Stimulated activated CD4-positive, alpha-beta T cell treated with anti-CD3 and anti-CD28 coated beads, Interleukin-4, amount 100 ng/mL, for 4 hours (primary cell): ENCODE measurements around the gene RAPGEF6.
"Not testable (repeated sequence)": the region's sequence is repeated elsewhere in the genome, so short reads cannot be mapped to it uniquely, and the experiment has no call there.

ENCODE experiments used
- DNase-seq, 2 experiments: peaks; one replicate each; pipeline ENCODE4 v3.0.0-alpha.2; 2020

Gene RAPGEF6

GRCh38 chr5:131487371-131487770, 147.7 kb downstream of the RAPGEF6 start:
- DNase-seq = not testable (repeated sequence)

- no peak for DNase-seq
Observed at GRCh38 chr5:131482617-131483016, 152.4 kb downstream of the RAPGEF6 start.

DNA sequence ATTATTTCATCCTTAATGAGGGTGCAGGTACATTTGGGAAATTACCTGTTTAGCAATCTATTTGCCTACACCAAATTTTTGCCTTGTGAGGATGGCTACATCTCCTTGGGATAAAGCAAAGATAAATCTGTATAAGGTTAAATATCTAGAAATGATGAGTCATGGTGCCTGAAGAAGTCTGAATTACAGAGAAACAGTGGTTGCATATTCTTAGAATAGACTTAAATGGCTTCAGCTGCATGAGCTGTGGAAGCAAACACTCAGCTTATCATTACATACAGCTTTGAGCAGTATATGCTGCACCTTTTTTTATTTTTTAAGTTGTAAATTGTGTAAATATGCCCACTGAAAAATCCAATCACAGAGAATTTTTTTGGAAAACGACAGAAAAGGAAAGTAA, 153.5 kb downstream of the RAPGEF6 start:
- no peak for DNase-seq

- DNase-seq = no peak
Observed at GRCh38 chr5:131475541-131475941, 159.5 kb downstream of the RAPGEF6 start.

DNA sequence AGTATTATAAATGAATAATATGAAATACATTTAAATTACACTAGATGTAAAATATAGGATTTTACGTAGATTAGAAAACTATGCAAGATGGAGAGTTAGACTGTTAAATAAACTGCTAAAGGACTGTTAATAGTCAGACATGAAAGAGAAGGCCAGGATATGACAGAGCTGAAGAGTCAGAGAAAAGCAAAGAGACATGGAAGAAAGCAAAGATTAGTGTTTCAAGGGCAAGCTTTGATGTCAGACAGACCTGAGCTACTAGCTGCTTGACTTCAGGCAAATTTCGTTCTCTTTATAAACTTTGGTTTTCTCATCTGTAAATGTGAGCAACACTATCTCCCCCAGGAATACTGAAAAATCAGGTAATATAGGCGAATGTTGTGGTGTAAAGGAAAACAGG, 161.3 kb downstream of the RAPGEF6 start:
- no peak for DNase-seq

GRCh38 chr5:131466171-131466766, 168.8 kb downstream of the RAPGEF6 start:
- peak in 1 of 2 experiments; percentile 4 for DNase-seq

GRCh38 chr5:131463656-131464055, 171.4 kb downstream of the RAPGEF6 start:
- no peak for DNase-seq

GRCh38 chr5:131462454-131462853, 172.6 kb downstream of the RAPGEF6 start:
- no peak for DNase-seq

- no peak for DNase-seq
Observed at GRCh38 chr5:131461742-131462141, 173.3 kb downstream of the RAPGEF6 start.

DNA sequence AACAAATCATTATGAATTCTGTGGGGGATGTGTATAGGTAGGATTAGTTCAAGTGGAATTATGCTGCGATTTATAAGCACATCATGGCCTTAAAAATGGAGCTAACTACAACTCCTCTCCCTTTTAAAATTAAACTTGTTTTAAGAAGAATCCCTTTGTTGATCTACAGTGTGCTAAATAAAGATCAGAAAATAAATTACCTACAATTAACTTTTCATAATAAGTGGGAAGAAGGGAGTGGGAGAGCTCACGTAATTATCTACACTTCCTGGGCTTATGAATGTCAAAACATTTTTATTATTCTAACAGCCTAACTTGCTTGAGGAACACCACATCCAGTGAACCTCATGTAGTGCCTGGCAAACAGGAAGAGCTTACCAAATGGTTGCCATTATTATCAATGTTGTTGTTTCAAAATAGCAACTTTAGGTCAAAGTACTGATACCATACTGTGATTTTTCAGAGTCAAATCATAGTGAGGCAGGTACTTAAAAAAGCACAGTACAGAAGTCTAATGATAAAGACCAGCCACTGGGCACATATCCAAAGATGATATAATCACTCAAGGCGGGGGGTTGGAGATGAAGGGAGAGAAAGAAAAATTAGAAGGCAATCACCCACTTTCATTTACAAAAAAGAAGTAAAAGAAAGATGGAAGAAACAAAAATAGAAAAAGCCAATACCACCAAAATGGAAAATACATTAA, 174.0 kb downstream of the RAPGEF6 start:
- no peak for DNase-seq

GRCh38 chr5:131460133-131460532, 174.9 kb downstream of the RAPGEF6 start:
- DNase-seq = no peak

DNA sequence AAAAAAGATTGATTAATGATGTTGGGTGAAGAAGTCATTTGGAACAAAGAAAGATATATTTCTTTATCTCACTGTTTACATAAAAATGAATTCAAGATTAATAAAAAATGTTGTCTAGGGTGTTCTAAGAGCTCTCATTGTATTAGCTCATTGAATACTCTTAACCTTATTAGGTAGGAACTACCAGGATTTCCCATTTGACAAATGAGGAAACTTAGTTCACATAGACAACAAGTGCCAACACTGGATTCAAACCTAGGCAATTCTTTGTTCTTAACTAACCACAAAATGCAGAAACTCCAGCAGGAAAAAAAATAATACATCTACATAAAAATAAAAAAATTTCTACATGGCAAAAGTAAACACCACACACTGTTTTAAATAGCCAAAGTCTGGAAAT, 175.8 kb downstream of the RAPGEF6 start:
- no peak for DNase-seq

GRCh38 chr5:131457193-131457592, 177.8 kb downstream of the RAPGEF6 start:
- no peak for DNase-seq

DNA sequence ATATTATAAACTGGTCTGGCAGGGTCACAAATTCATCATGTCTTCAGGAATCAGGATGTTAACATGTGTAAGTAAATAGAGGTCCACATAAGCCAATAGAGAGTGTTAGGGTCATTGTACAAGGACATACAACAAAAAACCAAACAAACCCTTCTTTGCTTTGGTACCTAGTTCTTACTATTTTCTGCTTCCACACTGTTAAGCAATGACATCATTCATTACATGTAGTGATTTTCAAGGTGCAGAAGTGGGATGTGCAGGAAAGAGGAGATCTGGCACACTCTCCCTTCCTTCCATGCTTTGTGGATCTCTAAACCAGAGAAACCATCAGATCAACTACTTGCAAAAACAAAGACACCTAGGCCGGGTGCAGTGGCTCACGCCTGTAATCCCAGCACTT, 184.1 kb downstream of the RAPGEF6 start:
- no peak for DNase-seq

GRCh38 chr5:131441184-131441583, 193.8 kb downstream of the RAPGEF6 start:
- DNase-seq = no peak

- DNase-seq = no peak
Observed at GRCh38 chr5:131436081-131436480, 198.9 kb downstream of the RAPGEF6 start.

DNA sequence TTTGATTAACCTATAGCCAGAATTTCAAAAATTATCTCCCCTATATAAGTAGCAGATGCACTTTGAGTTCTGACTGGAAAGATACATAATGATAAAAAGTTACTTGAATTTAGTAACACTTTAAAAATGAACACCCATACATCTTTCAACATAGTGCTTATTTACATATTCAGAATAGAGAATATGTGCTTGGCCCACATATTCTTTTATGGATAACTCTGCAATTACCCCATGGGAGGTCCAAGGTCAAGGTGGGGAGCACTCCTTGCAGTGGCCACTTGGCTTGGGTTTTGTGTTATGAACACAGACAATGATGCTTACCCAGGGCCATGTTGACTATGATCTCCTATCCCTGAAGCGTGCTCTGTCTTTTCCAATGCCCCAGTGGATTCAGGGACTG, 201.9 kb downstream of the RAPGEF6 start:
- no peak for DNase-seq

GRCh38 chr5:131431794-131432193, 203.2 kb downstream of the RAPGEF6 start:
- no peak for DNase-seq

DNA sequence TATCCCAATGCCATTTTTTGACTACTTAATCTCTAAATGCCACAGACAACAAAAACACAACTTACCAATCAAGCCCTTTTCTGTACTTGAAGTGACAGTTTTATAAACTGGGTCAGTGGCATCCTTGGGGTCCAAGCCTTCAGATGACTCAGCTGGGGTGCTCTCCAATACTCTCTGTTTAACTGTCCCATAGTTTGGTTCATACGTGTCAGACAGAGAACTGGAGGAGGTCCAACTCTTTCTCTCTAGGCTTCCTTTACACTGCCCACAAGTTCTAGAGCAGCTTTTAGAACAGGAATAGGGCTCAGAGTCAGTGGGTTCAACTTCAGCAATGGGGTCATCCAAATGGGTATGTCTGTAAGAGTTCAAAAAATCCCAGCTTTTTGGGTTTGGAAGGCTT, 204.2 kb downstream of the RAPGEF6 start:
- DNase-seq = no peak

- DNase-seq = no peak
Observed at GRCh38 chr5:131426011-131426410, 209.0 kb downstream of the RAPGEF6 start.

DNA sequence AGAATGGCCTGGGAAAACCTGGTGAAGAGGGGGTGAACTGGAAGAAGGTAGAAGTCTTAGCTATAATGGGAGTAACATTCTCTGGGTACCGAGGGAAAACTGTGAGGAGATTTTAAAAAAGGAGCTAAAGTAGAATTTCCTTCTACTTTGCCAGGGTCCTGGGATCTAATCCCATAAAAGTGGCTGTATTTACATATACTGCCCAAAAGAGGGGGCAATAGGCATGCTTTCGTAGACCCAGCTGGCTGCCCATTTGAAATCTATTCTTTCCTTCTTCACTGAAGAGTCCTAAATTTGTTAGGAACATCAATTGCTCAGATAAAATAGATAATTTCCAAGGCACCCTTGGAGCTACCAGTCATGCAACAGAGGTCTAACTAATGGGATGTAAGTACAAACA, 212.0 kb downstream of the RAPGEF6 start:
- DNase-seq = no peak

DNA sequence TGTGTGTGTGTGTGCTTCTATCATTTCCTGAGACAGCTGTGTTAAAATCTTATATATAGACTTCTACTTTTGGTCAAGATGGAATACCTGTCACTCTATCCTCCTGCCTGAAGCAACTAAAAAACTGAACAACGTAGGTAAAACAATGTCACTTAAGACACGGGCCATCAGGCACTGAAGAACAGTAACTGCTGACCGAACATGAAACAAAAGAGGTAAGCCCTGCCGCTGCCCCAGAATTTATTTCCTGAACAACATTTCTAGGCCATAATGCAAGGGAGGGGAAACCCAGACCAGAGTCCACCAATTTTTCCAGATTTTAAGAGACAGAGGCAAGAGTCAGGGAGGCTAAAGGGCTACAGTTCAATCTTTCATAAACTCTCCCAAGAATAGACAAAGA, 215.2 kb downstream of the RAPGEF6 start:
- DNase-seq = no peak

DNA sequence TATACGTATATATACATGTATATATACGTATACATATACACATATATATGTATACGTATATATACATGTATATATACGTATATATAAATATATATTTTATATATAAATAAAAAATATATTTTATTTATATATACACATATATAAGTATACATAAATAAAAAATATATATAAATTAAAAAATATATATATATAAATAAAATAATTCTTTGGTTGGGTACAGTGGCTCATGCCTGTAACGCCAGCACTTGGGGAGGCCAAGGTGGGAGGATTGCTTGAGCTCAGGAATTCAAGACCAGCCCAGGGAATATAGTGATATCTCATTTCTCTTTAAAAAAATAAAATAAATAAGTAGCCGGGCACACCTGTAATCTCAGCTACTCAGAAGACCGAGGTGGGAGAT, 216.2 kb downstream of the RAPGEF6 start:
- DNase-seq = no peak

GRCh38 chr5:131417240-131417869, 217.7 kb downstream of the RAPGEF6 start:
- peak; percentile 75 to 82 for DNase-seq
